Type B pancreatic cell (in vitro differentiated cells): Measurements from ENCODE around the gene MCHR1. TPM values are rescaled to one million over a fixed set of nuclear protein-coding genes. Genes with fewer than 3 reads are reported as not detected.
A peak's percentile ranks its signal among the peaks of the same experiment; 100 is the strongest.

Experiments used
- DNase-seq: peaks from one replicate; pipeline ENCODE4 v3.0.0; 2021; ENCODE audit warnings: mixed read lengths; ENCODE audit not compliant: unreplicated experiment; ENCODE audit errors: extremely low spot score
- H3K27ac Mint-ChIP-seq: 2 replicates; pipeline ENCODE4 v1.8.0; 2021; ENCODE audit warnings: mild to moderate bottlenecking, mixed read lengths
- H3K27me3 Mint-ChIP-seq: 2 replicates; pipeline ENCODE4 v1.8.0; 2021; ENCODE audit warnings: mixed read lengths
- H3K36me3 Mint-ChIP-seq: 2 replicates; pipeline ENCODE4 v1.8.0; 2021; ENCODE audit warnings: mixed read lengths
- H3K4me1 Mint-ChIP-seq: one replicate; pipeline ENCODE4 v1.8.0; 2021; ENCODE audit warnings: mixed read lengths; ENCODE audit not compliant: unreplicated experiment
- H3K4me3 Mint-ChIP-seq: 2 replicates; pipeline ENCODE4 v1.8.0; 2021; ENCODE audit warnings: mild to moderate bottlenecking, mixed read lengths
- H3K9me3 Mint-ChIP-seq: 2 replicates; pipeline ENCODE4 v1.8.0; 2021; ENCODE audit warnings: mixed read lengths
- total RNA-seq: library from RNA; stranded (reverse); gene quantifications from 2 replicates; pipeline ENCODE4 v1.2.1, GENCODE V29; 2021; ENCODE audit warnings: low replicate concordance
- TF ChIP-seq, protein P1 (sequence below): fragments of 200-600 bp; sonication (generic); conservative IDR thresholded peaks from 2 replicates; pipeline ENCODE4 v1.5.0; 2021; ENCODE audit warnings: antibody characterized with exemption, mild to moderate bottlenecking

The MCHR1 gene
- total RNA-seq, 1 donor from 2014 or later, result 6.9 TPM

DNA sequence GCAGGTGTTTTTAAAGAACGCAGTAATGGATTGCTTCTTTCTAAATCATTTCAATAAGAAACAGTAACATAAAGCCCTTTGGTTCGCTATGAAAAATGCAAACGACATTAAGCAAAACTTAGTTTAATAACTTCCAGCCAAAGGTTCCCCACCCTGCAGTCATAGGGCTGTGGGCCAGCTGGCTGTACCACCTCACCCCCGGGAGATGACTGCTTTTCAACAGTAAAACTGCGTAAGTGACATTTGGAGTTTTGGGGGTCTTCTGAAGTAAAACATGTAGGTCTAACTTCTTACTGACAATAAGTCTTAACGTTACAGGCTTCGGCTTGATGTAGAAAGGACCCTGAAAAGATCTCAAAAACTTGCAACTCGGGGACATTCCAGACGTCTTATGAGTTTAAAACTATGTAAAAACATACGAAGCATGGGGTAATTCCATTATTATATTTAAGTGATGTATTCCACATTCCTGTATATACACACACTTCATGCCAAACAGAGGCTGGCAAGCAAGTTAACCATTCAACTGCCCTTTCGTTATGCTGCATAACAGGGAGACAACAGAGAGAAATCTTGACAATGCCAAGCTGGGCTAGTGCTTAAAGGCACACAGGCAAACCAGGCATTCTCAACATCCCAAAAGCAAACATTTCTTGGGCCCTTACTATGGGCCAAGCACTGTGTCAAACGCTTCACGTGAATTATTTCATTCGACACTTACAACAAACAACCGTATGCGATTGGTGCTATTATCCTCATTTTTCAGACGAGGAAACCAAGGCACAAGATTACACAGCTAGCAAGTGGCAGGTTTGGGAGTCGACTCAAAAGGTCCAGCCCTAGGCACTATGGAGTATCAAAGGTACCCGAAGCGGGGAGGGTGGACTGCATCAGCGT, 44.0 kb upstream of the MCHR1 start:
- DNase-seq, result no peak
- Mint-ChIP-seq H3K4me1 (peaks cover 30% of the 10 kb centered on the region), H3K27ac (peak overlapping the region; percentile 79), H3K4me3 (peak overlapping the region; percentile 94), H3K36me3 (peaks cover 4% of the 10 kb centered on the region), H3K9me3 (peaks cover 3% of the 10 kb centered on the region), H3K27me3 (no peaks in the 10 kb centered on the region)
- TF ChIP-seq, protein P1, sequence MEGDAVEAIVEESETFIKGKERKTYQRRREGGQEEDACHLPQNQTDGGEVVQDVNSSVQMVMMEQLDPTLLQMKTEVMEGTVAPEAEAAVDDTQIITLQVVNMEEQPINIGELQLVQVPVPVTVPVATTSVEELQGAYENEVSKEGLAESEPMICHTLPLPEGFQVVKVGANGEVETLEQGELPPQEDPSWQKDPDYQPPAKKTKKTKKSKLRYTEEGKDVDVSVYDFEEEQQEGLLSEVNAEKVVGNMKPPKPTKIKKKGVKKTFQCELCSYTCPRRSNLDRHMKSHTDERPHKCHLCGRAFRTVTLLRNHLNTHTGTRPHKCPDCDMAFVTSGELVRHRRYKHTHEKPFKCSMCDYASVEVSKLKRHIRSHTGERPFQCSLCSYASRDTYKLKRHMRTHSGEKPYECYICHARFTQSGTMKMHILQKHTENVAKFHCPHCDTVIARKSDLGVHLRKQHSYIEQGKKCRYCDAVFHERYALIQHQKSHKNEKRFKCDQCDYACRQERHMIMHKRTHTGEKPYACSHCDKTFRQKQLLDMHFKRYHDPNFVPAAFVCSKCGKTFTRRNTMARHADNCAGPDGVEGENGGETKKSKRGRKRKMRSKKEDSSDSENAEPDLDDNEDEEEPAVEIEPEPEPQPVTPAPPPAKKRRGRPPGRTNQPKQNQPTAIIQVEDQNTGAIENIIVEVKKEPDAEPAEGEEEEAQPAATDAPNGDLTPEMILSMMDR, result no peak

- H3K36me3 Mint-ChIP-seq, result peaks cover 4% of the 10 kb centered on the region
- TF ChIP-seq, protein P1, result no peak
- peak overlapping the region; percentile 94 for H3K4me3 Mint-ChIP-seq
- peaks cover 29% of the 10 kb centered on the region for H3K4me1 Mint-ChIP-seq
- H3K9me3 Mint-ChIP-seq, result peaks cover 3% of the 10 kb centered on the region
- peak overlapping the region; percentile 79 for H3K27ac Mint-ChIP-seq
- DNase-seq, result no peak
- H3K27me3 Mint-ChIP-seq, result no peaks in the 10 kb centered on the region
These were observed 43.3 kb upstream of the MCHR1 start for GRCh38 chr22:40635940-40636379.

GRCh38 chr22:40636380-40637182, 42.7 kb upstream of the MCHR1 start, which contains the start of gene MRTFA:
TSS of gene MRTFA (minus strand) at chr22:40636719.
- peaks cover 24% of the 10 kb centered on the region for H3K4me1 Mint-ChIP-seq
- TF ChIP-seq, protein P1, result no peak
- peak; percentile 100 for DNase-seq
- H3K36me3 Mint-ChIP-seq, result peaks cover 4% of the 10 kb centered on the region
- H3K27me3 Mint-ChIP-seq, result no peaks in the 10 kb centered on the region
- peaks cover 3% of the 10 kb centered on the region for H3K9me3 Mint-ChIP-seq
- H3K4me3 Mint-ChIP-seq, result peak within 1 kb of the TSS; percentile 97
- peak within 1 kb of the TSS; percentile 97 for H3K27ac Mint-ChIP-seq

DNA sequence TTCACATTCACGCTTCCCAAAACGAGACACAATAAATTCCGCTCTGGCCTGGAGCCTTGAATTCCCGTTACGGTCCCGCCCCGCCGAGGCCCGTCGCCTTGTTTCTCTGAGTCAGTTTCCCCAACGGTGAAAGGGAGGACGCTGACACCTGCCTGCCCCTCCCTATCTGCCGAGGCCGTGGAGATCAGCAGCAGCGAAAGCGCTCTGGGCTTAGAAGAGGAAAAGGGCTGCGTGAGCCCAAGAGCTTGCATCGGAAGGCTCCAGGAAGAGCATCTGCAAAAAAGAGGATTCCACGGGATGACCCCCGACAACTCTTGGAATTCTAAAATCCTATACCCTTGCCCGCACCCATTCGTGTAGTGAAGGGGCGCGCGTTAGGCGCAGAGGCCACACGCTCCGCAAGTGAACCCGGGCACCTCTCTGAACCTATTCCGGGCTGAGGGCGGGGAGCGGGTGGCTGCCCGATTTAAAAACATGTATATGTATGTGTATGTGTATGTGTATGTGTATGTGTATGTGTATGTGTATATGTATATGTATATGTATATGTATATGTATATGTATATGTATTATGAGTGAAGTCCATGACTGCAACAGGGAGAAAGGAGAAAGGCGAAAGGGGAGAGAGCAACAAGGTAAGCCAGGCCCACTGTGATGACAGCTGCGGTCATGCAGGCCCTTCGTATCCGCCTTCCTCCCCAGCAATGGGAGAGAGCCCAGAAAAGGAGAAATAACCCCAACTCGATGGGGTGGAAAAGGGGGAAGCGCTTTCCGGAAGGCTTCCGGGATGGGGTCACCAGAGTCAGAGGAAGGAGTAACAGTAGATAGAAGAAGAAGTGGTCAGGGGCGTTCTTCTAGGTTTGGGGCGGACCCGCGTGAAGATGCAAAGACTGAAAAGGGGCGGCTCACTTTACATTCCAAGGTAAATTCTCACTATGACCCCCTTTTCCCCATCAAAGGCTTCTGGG, 41.8 kb upstream of the MCHR1 start:
- peaks cover 3% of the 10 kb centered on the region for H3K9me3 Mint-ChIP-seq
- peak overlapping the region; percentile 97 for H3K4me3 Mint-ChIP-seq
- TF ChIP-seq, protein P1, result no peak
- no peak for DNase-seq
- H3K36me3 Mint-ChIP-seq, result peaks cover 4% of the 10 kb centered on the region
- H3K27me3 Mint-ChIP-seq, result no peaks in the 10 kb centered on the region
- H3K27ac Mint-ChIP-seq, result peak overlapping the region; percentile 97
- peaks cover 20% of the 10 kb centered on the region for H3K4me1 Mint-ChIP-seq

DNA sequence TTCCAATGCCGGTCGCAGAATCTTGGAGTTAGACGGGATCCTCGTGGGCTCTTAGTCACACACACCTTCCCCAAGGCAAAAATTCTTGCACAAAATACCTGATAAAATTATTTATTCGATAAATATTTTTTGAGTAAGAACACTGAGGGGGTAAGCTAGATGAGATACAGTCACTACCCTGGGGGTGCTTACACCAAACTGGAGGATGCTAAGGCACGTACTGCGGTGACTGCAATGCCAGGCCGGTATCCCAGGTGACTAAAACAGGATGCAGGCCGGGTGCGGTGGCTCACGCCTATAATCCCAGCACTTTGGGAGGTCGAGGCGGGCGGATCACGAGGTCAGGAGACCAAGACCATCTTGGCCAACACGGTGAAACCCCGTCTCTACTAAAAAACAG, 41.0 kb upstream of the MCHR1 start:
- no peak overlapping the region for H3K27ac Mint-ChIP-seq
- peaks cover 3% of the 10 kb centered on the region for H3K9me3 Mint-ChIP-seq
- no peak for DNase-seq
- TF ChIP-seq, protein P1, result no peak
- H3K4me3 Mint-ChIP-seq, result peak overlapping the region; percentile 97
- peaks cover 16% of the 10 kb centered on the region for H3K4me1 Mint-ChIP-seq
- no peaks in the 10 kb centered on the region for H3K27me3 Mint-ChIP-seq
- H3K36me3 Mint-ChIP-seq, result no peaks in the 10 kb centered on the region
